Epithelial cell of alveolus of lung (primary cell): ENCODE results near the gene OR52N2. TPM values are rescaled to one million over a fixed set of nuclear protein-coding genes. Genes with fewer than 3 reads are reported as not detected.

Source experiments
- total RNA-seq: library from RNA; depleted of rRNA; stranded (reverse); fragments of >200 nt; gene quantifications from 2 replicates; pipeline ENCODE4 v1.2.1, GENCODE V29; 2015

Gene OR52N2
- not detected in 2 replicates for total RNA-seq

GRCh38 chr11:5808500-5809121 lies at the start of gene OR52N2:
TSS of gene OR52N2 (plus strand) at chr11:5808924. CDS start at chr11:5820336, 11,412 bp downstream.

GRCh38 chr11:5783255-5783654 lies 25.5 kb upstream of the OR52N2 start, which contains the start of gene OR52N5:
TSS of gene OR52N5 (minus strand) at chr11:5783355. CDS start at chr11:5778634, 4,721 bp downstream.

GRCh38 chr11:5791165-5791564 lies 17.6 kb upstream of the OR52N2 start, which contains the start of gene OR52N1:
TSS of gene OR52N1 (minus strand) at chr11:5791265. CDS start at chr11:5788816, 2,449 bp downstream.

GRCh38 chr11:5841797-5842196 lies 33.1 kb downstream of the OR52N2 start, which contains the start of gene OR52E6:
TSS of gene OR52E6 (minus strand) at chr11:5841897. CDS start at chr11:5841897, 0 bp downstream.

GRCh38 chr11:5857590-5857989 lies 48.9 kb downstream of the OR52N2 start, which contains the start of gene OR52E8:
TSS of gene OR52E8 (minus strand) at chr11:5857690. CDS start at chr11:5857690, 0 bp downstream.

Other genes starting within 250 kb of the OR52N2 start
- gene OR52B6, start 228.0 kb upstream of the OR52N2 start, total RNA-seq = not detected in 2 replicates
- 2.6 and 5.6 TPM in 2 replicates for gene TRIM6, start 212.3 kb upstream of the OR52N2 start, total RNA-seq
- 8.0 and 10.4 TPM in 2 replicates for gene TRIM34, start 183.9 kb upstream of the OR52N2 start, total RNA-seq
- gene TRIM5, start 123.8 kb upstream of the OR52N2 start, total RNA-seq = 28.4 and 30.4 TPM in 2 replicates
- 9.3 and 28.7 TPM in 2 replicates for gene TRIM22, start 119.1 kb upstream of the OR52N2 start, total RNA-seq
- gene OR56B1, start 72.5 kb upstream of the OR52N2 start, total RNA-seq = not detected in 2 replicates
- not detected in 2 replicates for gene OR52N4, start 54.7 kb upstream of the OR52N2 start, total RNA-seq
- gene OR52N5, start 25.6 kb upstream of the OR52N2 start, total RNA-seq = not detected in 2 replicates
- not detected in 2 replicates for gene OR52N1, start 17.7 kb upstream of the OR52N2 start, total RNA-seq
- gene OR52E6, start 33.0 kb downstream of the OR52N2 start, total RNA-seq = not detected in 2 replicates
- not detected in 2 replicates for gene OR52E8, start 48.8 kb downstream of the OR52N2 start, total RNA-seq
- gene OR52E4, start 71.7 kb downstream of the OR52N2 start, total RNA-seq = not detected in 2 replicates
- gene OR52E5, start 84.3 kb downstream of the OR52N2 start, total RNA-seq = not detected in 2 replicates
- not detected in 2 replicates for gene OR56A3, start 133.3 kb downstream of the OR52N2 start, total RNA-seq
- not detected in 2 replicates for gene OR56A5, start 159.6 kb downstream of the OR52N2 start, total RNA-seq
- not detected in 2 replicates for gene OR52L1, start 178.1 kb downstream of the OR52N2 start, total RNA-seq
- gene OR56A4, start 198.0 kb downstream of the OR52N2 start, total RNA-seq = not detected in 2 replicates
- gene OR56A1, start 221.8 kb downstream of the OR52N2 start, total RNA-seq = not detected in 2 replicates